Neuronal stem cell (in vitro differentiated cells): ENCODE measurements around the gene DNALI1.

Experiments
- DNase-seq: peaks from one replicate; pipeline ENCODE4 v3.0.0-alpha.2; 2013; ENCODE audit warnings: low spot score
- H2AFZ ChIP-seq: one replicate; pipeline ENCODE4 v1.6.1; 2013; ENCODE audit warnings: mild to moderate bottlenecking, low read length, inconsistent platforms
- H2AK5ac ChIP-seq: 2 replicates; pipeline ENCODE4 v1.6.1; 2013; ENCODE audit warnings: low read depth, mild to moderate bottlenecking, inconsistent platforms, low read length, moderate library complexity, mixed read lengths
- H2BK120ac ChIP-seq: 2 replicates; pipeline ENCODE4 v1.6.1; 2013; ENCODE audit warnings: low read depth, mild to moderate bottlenecking, inconsistent platforms, low read length, moderate library complexity, mixed read lengths
- H2BK12ac ChIP-seq: one replicate; pipeline ENCODE4 v1.6.1; 2013; ENCODE audit warnings: low read length, inconsistent platforms
- H2BK15ac ChIP-seq: 2 replicates; pipeline ENCODE4 v1.6.1; 2013; ENCODE audit warnings: mild to moderate bottlenecking, low read length, inconsistent platforms, mixed read lengths
- H2BK5ac ChIP-seq: one replicate; pipeline ENCODE4 v1.6.1; 2013; ENCODE audit warnings: inconsistent platforms, mild to moderate bottlenecking, low read length, moderate library complexity
- H3K14ac ChIP-seq: one replicate; pipeline ENCODE4 v1.6.1; 2013; ENCODE audit warnings: low read length, inconsistent platforms
- H3K18ac ChIP-seq: 2 replicates; pipeline ENCODE4 v1.6.1; 2013; ENCODE audit warnings: low read length, inconsistent platforms
- H3K23ac ChIP-seq: 2 replicates; pipeline ENCODE4 v1.6.1; 2013; ENCODE audit warnings: low read depth, mild to moderate bottlenecking, mixed read lengths, low read length, inconsistent platforms; ENCODE audit not compliant: poor library complexity
- H3K27ac ChIP-seq: replicated peaks from 3 replicates; pipeline ENCODE4 v1.5.1; 2013; ENCODE audit warnings: low read length, inconsistent platforms
- H3K27me3 ChIP-seq, 3 experiments: 2 replicates each; pipeline ENCODE4 v1.6.1; 2013; ENCODE audit warnings: low read length in 3 of 3, mild to moderate bottlenecking in 2 of 3, inconsistent platforms in 1 of 3, low read depth in 1 of 3, mixed read lengths in 1 of 3, moderate library complexity in 1 of 3; ENCODE audit not compliant: control insufficient read depth in 3 of 3, insufficient read depth in 3 of 3
- H3K36me3 ChIP-seq, 2 donors: replicated peaks in 1 of 2; 2 replicates each; pipeline ENCODE4 v1.6.1; 2013; ENCODE audit warnings: low read length in 2 of 2; ENCODE audit not compliant: control insufficient read depth in 2 of 2, insufficient read depth in 2 of 2
- H3K4ac ChIP-seq: 2 replicates; pipeline ENCODE4 v1.6.1; 2013; ENCODE audit warnings: inconsistent platforms, mild to moderate bottlenecking, low read length, moderate library complexity
- H3K4me1 ChIP-seq, 2 donors: 1 replicate in 1 of 2; 2 replicates in 1 of 2; pipeline ENCODE4 v1.6.1; 2013; ENCODE audit warnings: low read length in 2 of 2, low read depth in 1 of 2; ENCODE audit not compliant: control insufficient read depth in 2 of 2, insufficient read depth in 1 of 2
- H3K4me2 ChIP-seq: one replicate; pipeline ENCODE4 v1.6.1; 2013; ENCODE audit warnings: mild to moderate bottlenecking, low read length, inconsistent platforms; ENCODE audit not compliant: insufficient read depth, poor library complexity, severe bottlenecking
- H3K4me3 ChIP-seq, 2 donors: 2 replicates each; pipeline ENCODE4 v1.5.1; 2013; ENCODE audit warnings: low read length in 2 of 2, mild to moderate bottlenecking in 2 of 2, inconsistent platforms in 1 of 2, moderate library complexity in 1 of 2
- H3K79me1 ChIP-seq: one replicate; pipeline ENCODE4 v1.6.1; 2013; ENCODE audit warnings: low read depth, mild to moderate bottlenecking, inconsistent platforms, low read length, moderate library complexity
- H3K9ac ChIP-seq: one replicate; pipeline ENCODE4 v1.6.1; 2013; ENCODE audit warnings: mild to moderate bottlenecking, low read depth, low read length, inconsistent platforms; ENCODE audit not compliant: poor library complexity
- H3K9me3 ChIP-seq, 2 donors: replicated peaks in 1 of 2; 2 replicates each; pipeline versions ENCODE3 to v1.6.1; 2013; ENCODE audit warnings: low read length in 2 of 2, mild to moderate bottlenecking in 2 of 2, inconsistent platforms in 1 of 2, low read depth in 1 of 2, mixed read lengths in 1 of 2, moderate library complexity in 1 of 2; ENCODE audit not compliant: control insufficient read depth in 2 of 2, insufficient read depth in 1 of 2
- H4K8ac ChIP-seq: one replicate; pipeline ENCODE4 v1.6.1; 2013; ENCODE audit warnings: low read depth, mild to moderate bottlenecking, inconsistent platforms, low read length, moderate library complexity
- H4K91ac ChIP-seq: one replicate; pipeline ENCODE4 v1.6.1; 2013; ENCODE audit warnings: low read length, low read depth, mild to moderate bottlenecking, inconsistent platforms; ENCODE audit not compliant: poor library complexity
- WGBS, 2 donors: extraction: QIAGEN DNeasy Blood & Tissue Kit; methylation state at CpG; one replicate each; pipeline ENCODE4 v1.1.7; 2013; ENCODE audit warnings: missing lambda C conversion rate in 2 of 2, mixed read lengths in 1 of 2; ENCODE audit not compliant: insufficient read length in 2 of 2, insufficient replicate concordance in 1 of 2; ENCODE audit errors: extremely low coverage in 2 of 2; 5-methylcytosine and 5-hydroxymethylcytosine counted together

Gene DNALI1

DNA sequence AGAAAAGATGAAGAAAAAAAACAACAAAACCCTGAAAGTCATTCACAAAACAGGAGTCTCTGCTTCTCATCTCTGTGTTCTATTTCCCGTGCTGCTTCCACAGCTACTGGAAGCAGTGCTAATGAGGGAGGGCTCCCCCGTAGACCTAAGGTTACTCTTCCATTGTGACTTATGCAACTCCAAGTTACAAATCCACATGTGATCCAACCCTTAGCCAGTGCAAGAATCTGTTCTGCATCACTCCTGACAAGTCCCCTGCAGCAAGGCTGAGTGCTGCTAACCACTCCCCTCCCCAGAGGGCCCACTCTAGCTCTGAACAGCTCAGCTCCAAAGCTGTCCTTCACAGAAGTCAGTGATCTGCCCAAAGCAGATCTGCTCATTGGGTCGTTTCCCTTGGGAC is 10.3 kb downstream of the DNALI1 start:
- no peaks in the 10 kb centered on the region for H3K4me1 ChIP-seq
- no peak overlapping the region for H3K18ac ChIP-seq
- H3K4me3 ChIP-seq: no peak overlapping the region
- H2BK120ac ChIP-seq: no peak overlapping the region
- no peak overlapping the region for H3K14ac ChIP-seq
- WGBS, 2 donors: no CpG with 5 or more reads among the region's 3 CpGs
- H3K79me1 ChIP-seq: no peaks in the 10 kb centered on the region
- no peak overlapping the region for H3K4ac ChIP-seq
- H3K27me3 ChIP-seq: no peaks in the 10 kb centered on the region
- H3K23ac ChIP-seq: no peak overlapping the region
- H4K8ac ChIP-seq: no peak overlapping the region
- DNase-seq: no peak
- H3K27ac ChIP-seq: no peak overlapping the region
- no peak overlapping the region for H2BK12ac ChIP-seq
- H3K9ac ChIP-seq: no peak overlapping the region
- no peak overlapping the region for H2BK5ac ChIP-seq
- peaks cover 48 to 92% of the 10 kb centered on the region in 2 donors for H3K36me3 ChIP-seq
- H2BK15ac ChIP-seq: no peak overlapping the region
- H2AFZ ChIP-seq: no peak overlapping the region
- H2AK5ac ChIP-seq: no peak overlapping the region
- H4K91ac ChIP-seq: no peak overlapping the region
- H3K9me3 ChIP-seq: no peaks in the 10 kb centered on the region
- no peak overlapping the region for H3K4me2 ChIP-seq

DNA sequence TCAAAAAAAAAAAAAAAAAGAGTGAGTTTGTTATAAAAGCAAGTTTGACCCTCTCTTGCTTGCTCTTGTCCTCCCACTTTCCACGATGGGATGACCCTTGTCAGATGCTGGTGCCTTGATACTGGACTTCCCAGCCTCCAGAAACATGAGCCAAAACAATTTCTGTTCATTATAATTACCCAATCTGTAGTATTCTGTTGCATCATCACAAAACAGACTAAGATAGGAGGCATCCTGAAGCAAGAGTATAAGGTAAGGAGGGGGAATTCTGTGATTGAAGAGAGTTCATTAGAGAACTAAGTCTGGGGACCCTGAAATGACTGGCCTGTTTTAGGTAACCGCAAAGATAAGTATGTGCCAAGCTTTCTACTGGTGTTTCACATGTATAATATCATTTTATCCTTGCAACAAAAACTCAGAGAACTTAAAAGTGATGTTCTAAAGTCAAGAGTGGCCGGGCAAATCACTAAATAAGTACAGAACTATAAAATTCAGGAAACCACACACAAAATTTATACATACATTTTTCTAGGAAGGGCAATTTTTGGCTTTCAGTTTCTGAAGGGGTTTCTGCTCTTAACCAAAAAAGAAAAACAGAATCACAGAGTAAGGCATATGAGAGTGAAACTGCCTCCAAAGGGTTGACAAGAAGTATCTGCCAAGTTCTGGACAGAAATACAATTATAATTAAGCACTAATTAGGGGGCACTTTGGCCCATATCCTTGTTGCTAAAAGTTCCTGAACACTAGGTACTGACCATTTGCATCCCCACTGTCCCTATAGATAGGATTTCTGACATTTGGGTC is 14.0 kb downstream of the DNALI1 start:
- H3K36me3 ChIP-seq: peaks cover 62 to 98% of the 10 kb centered on the region in 2 donors
- no CpG with 5 or more reads among the region's 3 CpGs for WGBS, 2 donors

DNA sequence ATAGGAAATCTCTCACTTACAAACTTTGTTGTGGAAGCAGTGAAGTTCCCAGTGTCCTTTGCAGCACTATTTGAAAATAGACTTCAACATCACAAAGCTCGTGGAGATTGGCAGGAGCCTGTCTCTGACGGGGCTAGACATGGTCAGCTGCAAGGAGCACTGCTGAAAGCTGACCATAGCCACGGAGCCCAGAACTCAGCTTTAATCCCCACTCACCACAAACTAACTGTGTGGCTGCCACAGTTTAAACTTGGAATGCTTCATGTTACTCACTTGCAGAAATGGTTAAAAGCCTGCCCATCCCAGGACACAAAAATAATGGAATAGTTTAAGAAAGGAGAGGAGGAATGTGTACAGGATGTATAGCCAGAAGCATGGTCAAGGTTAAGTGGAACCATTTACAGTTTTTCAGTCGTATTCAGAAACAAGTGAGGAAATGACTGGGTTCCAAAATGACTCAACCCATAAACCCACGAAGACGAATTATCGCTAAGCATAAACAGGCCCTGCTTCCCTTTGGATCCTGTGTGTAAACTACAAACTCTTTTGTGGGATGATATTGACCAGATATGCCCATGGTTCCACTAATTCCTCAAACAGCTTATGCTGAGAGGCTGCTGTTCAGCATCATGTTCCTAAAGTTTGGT is 18.2 kb downstream of the DNALI1 start:
- Histone ChIP-seq H3K4ac (no peak overlapping the region), H4K8ac (no peak overlapping the region), H3K14ac (no peak overlapping the region), H2BK12ac (no peak overlapping the region), H2BK15ac (no peak overlapping the region), H2AK5ac (no peak overlapping the region), H3K27me3 (no peaks in the 10 kb centered on the region), H3K18ac (no peak overlapping the region), H3K9ac (no peak overlapping the region), H3K27ac (no peak overlapping the region), H2BK120ac (no peak overlapping the region), H4K91ac (no peak overlapping the region), H2BK5ac (no peak overlapping the region), H3K36me3 (peaks cover 43 to 93% of the 10 kb centered on the region in 2 donors), H3K9me3 (no peaks in the 10 kb centered on the region), H3K23ac (no peak overlapping the region), H3K79me1 (no peaks in the 10 kb centered on the region), H3K4me1 (no peaks in the 10 kb centered on the region), H2AFZ (no peak overlapping the region), H3K4me3 (no peak overlapping the region), H3K4me2 (no peak overlapping the region)
- DNase-seq: no peak
- WGBS, 2 donors: no CpG with 5 or more reads among the region's 7 CpGs

More for the DNA sequence above, 14.0 kb downstream of the DNALI1 start:
- Histone ChIP-seq H3K9ac (no peak overlapping the region), H2BK120ac (no peak overlapping the region), H4K91ac (no peak overlapping the region), H3K18ac (no peak overlapping the region), H3K4me2 (no peak overlapping the region), H4K8ac (no peak overlapping the region), H3K27ac (no peak overlapping the region), H3K4me3 (no peak overlapping the region), H3K9me3 (no peaks in the 10 kb centered on the region), H2AFZ (no peak overlapping the region), H3K79me1 (no peaks in the 10 kb centered on the region), H2BK15ac (no peak overlapping the region), H3K23ac (no peak overlapping the region), H2AK5ac (no peak overlapping the region), H3K14ac (no peak overlapping the region), H2BK5ac (no peak overlapping the region), H3K4me1 (no peaks in the 10 kb centered on the region), H2BK12ac (no peak overlapping the region), H3K27me3 (no peaks in the 10 kb centered on the region), H3K4ac (no peak overlapping the region)
- no peak for DNase-seq

DNA sequence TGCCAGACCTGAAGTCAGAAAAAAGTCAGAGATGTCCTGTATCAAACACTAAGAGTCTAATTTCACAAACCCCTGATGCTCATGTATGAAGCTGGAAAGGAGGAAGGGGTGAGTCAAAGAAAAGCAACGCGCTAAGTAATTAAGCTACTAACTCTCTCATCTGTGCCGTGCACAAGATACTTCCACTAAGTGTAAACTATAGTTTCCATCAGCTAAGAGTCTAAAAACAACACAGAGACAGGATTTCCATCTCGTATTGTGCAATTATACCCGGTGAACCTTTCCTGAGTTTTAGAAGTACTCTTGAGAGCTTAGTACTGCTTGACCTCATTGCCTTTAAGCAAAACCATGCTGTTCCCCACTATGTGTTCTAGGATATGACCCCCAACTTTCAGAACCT is 19.0 kb downstream of the DNALI1 start:
- Histone ChIP-seq H3K27ac (no peak overlapping the region), H3K9me3 (no peaks in the 10 kb centered on the region), H4K91ac (no peak overlapping the region)

More for the DNA sequence above, 19.0 kb downstream of the DNALI1 start:
- H3K4ac ChIP-seq: no peak overlapping the region
- H3K27me3 ChIP-seq: no peaks in the 10 kb centered on the region
- no peaks in the 10 kb centered on the region for H3K4me1 ChIP-seq
- no peaks in the 10 kb centered on the region for H3K79me1 ChIP-seq
- H3K4me2 ChIP-seq: no peak overlapping the region
- no CpG with 5 or more reads among the region's 5 CpGs for WGBS, 2 donors
- H3K18ac ChIP-seq: no peak overlapping the region
- H2BK12ac ChIP-seq: no peak overlapping the region
- H3K23ac ChIP-seq: no peak overlapping the region
- H3K14ac ChIP-seq: no peak overlapping the region
- H3K9ac ChIP-seq: no peak overlapping the region
- no peak for DNase-seq
- H2AFZ ChIP-seq: no peak overlapping the region
- no peak overlapping the region for H2BK5ac ChIP-seq
- H3K4me3 ChIP-seq: no peak overlapping the region
- H2AK5ac ChIP-seq: no peak overlapping the region
- H2BK120ac ChIP-seq: no peak overlapping the region
- no peak overlapping the region for H2BK15ac ChIP-seq
- H3K36me3 ChIP-seq: peaks cover 43 to 95% of the 10 kb centered on the region in 2 donors
- no peak overlapping the region for H4K8ac ChIP-seq
